Measurements from ENCODE around the gene ADO.

- TF ChIP-seq CTCF (IDR thresholded peaks at IDR 0.05) (no peak), POLR2A (IDR thresholded peaks at IDR 0.05) (no peak)
Observed at GRCh38 chr10:62831346-62831745, 26.8 kb downstream of the ADO start.

Data from testis (tissue), 2 donors.